Activated CD8-positive, alpha-beta memory T cell treated with anti-CD3 and anti-CD28 coated beads for 1 hour (primary cell): ENCODE measurements around the gene AUTS2.

Experiments
- DNase-seq, 2 donors: peaks; one replicate each; pipeline ENCODE4 v3.0.0-alpha.2; 2020; ENCODE audit warnings: low read depth in 1 of 2; ENCODE audit errors: extremely low read depth in 1 of 2

Gene AUTS2

GRCh38 chr7:69811476-69812308, 213.4 kb downstream of the AUTS2 start:
- no peak for DNase-seq

GRCh38 chr7:69812756-69813155, 214.5 kb downstream of the AUTS2 start:
- no peak for DNase-seq

GRCh38 chr7:69813637-69814240, 215.5 kb downstream of the AUTS2 start:
- DNase-seq, result no peak

- no peak for DNase-seq
Measured at GRCh38 chr7:69814421-69814962, 216.2 kb downstream of the AUTS2 start.

- DNase-seq, result no peak
Measured at GRCh38 chr7:69816501-69816900, 218.2 kb downstream of the AUTS2 start.

- no peak for DNase-seq
Measured at GRCh38 chr7:69817121-69817520, 218.8 kb downstream of the AUTS2 start.

- DNase-seq, result no peak
Measured at GRCh38 chr7:69817841-69818635, 219.8 kb downstream of the AUTS2 start.

GRCh38 chr7:69818636-69819332, 220.5 kb downstream of the AUTS2 start:
- DNase-seq, result no peak

- DNase-seq, result no peak
Measured at GRCh38 chr7:69819333-69819705, 221.0 kb downstream of the AUTS2 start.

GRCh38 chr7:69820479-69821192, 222.4 kb downstream of the AUTS2 start:
- DNase-seq, result no peak

- no peak for DNase-seq
Measured at GRCh38 chr7:69822386-69822785, 224.1 kb downstream of the AUTS2 start.

- no peak for DNase-seq
Measured at GRCh38 chr7:69823151-69823744, 225.0 kb downstream of the AUTS2 start.

- no peak for DNase-seq
Measured at GRCh38 chr7:69825113-69825972, 227.1 kb downstream of the AUTS2 start.

- no peak for DNase-seq
Measured at GRCh38 chr7:69826283-69826682, 228.0 kb downstream of the AUTS2 start.

- DNase-seq, result no peak
Measured at GRCh38 chr7:69827140-69827539, 228.9 kb downstream of the AUTS2 start.

- DNase-seq, result no peak
Measured at GRCh38 chr7:69827558-69827957, 229.3 kb downstream of the AUTS2 start.

- no peak for DNase-seq
Measured at GRCh38 chr7:69832356-69832755, 234.1 kb downstream of the AUTS2 start.

- no peak for DNase-seq
Measured at GRCh38 chr7:69833964-69834363, 235.7 kb downstream of the AUTS2 start.

- DNase-seq, result no peak
Measured at GRCh38 chr7:69836702-69837101, 238.4 kb downstream of the AUTS2 start.
